Testis (tissue), 2 donors: ENCODE data around the gene DSC3.
"Not testable (repeated sequence)": the region's sequence is repeated elsewhere in the genome, so short reads cannot be mapped to it uniquely, and the experiment has no call there.

Experiments
- CTCF ChIP-seq, 3 experiments: fragments of 450-650 bp in 2 of 3; fragments of 200-600 bp in 1 of 3; sonication (generic) in 1 of 3; IDR thresholded peaks; one replicate each; pipeline ENCODE4 v1.5.1; 2016 to 2019; ENCODE audit warnings: antibody characterized with exemption in 3 of 3, mild to moderate bottlenecking in 2 of 3, moderate library complexity in 1 of 3
- POLR2A ChIP-seq: fragments of 450-650 bp; IDR thresholded peaks from one replicate; pipeline ENCODE4 v1.6.1; 2017; ENCODE audit warnings: antibody characterized with exemption, mild to moderate bottlenecking, moderate library complexity

GRCh38 chr18:31011455-31011854 lies 31.1 kb downstream of the DSC3 start:
- not testable (repeated sequence) for TF ChIP-seq CTCF (IDR thresholded peaks at IDR 0.05); POLR2A
